ENCODE data around the gene AGPAT3.
"Not testable (repeated sequence)": the region's sequence is repeated elsewhere in the genome, so short reads cannot be mapped to it uniquely, and the experiment has no call there.

The AGPAT3 gene

GRCh38 chr21:43827015-43827611 is 37.9 kb upstream of the AGPAT3 start:
- Mint-ChIP-seq H3K27ac (no peak overlapping the region), H3K36me3 (no peaks in the 10 kb centered on the region), H3K4me1 (no peaks in the 10 kb centered on the region), H3K27me3 (peaks cover 44% of the 10 kb centered on the region), H3K4me3 (no peak overlapping the region), H3K9me3 (no peaks in the 10 kb centered on the region)
- no peak for ATAC-seq

GRCh38 chr21:43829161-43829560 is 35.9 kb upstream of the AGPAT3 start:
- Mint-ChIP-seq H3K27me3 (peaks cover 64% of the 10 kb centered on the region), H3K4me3 (no peak overlapping the region), H3K4me1 (no peaks in the 10 kb centered on the region), H3K36me3 (no peaks in the 10 kb centered on the region), H3K27ac (no peak overlapping the region), H3K9me3 (peaks cover 3% of the 10 kb centered on the region)
- no peak for ATAC-seq

- peaks cover 2% of the 10 kb centered on the region for H3K4me1 Mint-ChIP-seq
- H3K36me3 Mint-ChIP-seq, result no peaks in the 10 kb centered on the region
- no peak overlapping the region for H3K4me3 Mint-ChIP-seq
- no peak overlapping the region for H3K27ac Mint-ChIP-seq
- H3K27me3 Mint-ChIP-seq, result peaks cover 69% of the 10 kb centered on the region
- ATAC-seq, result no peak
- peaks cover 3% of the 10 kb centered on the region for H3K9me3 Mint-ChIP-seq
Observed at GRCh38 chr21:43829575-43830119, 35.4 kb upstream of the AGPAT3 start.

GRCh38 chr21:43832158-43832550 is 32.9 kb upstream of the AGPAT3 start:
- Mint-ChIP-seq H3K4me3 (no peak overlapping the region), H3K36me3 (no peaks in the 10 kb centered on the region), H3K27ac (no peak overlapping the region), H3K9me3 (peaks cover 3% of the 10 kb centered on the region), H3K4me1 (peaks cover 10% of the 10 kb centered on the region), H3K27me3 (peaks cover 75% of the 10 kb centered on the region)
- ATAC-seq, result no peak

GRCh38 chr21:43832648-43833047 is 32.4 kb upstream of the AGPAT3 start:
- Mint-ChIP-seq H3K4me3 (no peak overlapping the region), H3K36me3 (no peaks in the 10 kb centered on the region), H3K27me3 (peaks cover 79% of the 10 kb centered on the region), H3K4me1 (peaks cover 10% of the 10 kb centered on the region), H3K9me3 (peaks cover 3% of the 10 kb centered on the region), H3K27ac (no peak overlapping the region)
- ATAC-seq, result no peak

GRCh38 chr21:43834146-43834905 is 30.7 kb upstream of the AGPAT3 start:
- no peak overlapping the region for H3K4me3 Mint-ChIP-seq
- peaks cover 10% of the 10 kb centered on the region for H3K4me1 Mint-ChIP-seq
- peaks cover 84% of the 10 kb centered on the region for H3K27me3 Mint-ChIP-seq
- H3K36me3 Mint-ChIP-seq, result no peaks in the 10 kb centered on the region
- H3K9me3 Mint-ChIP-seq, result peaks cover 3% of the 10 kb centered on the region
- no peak for ATAC-seq
- H3K27ac Mint-ChIP-seq, result no peak overlapping the region

- H3K9me3 Mint-ChIP-seq, result peaks cover 3% of the 10 kb centered on the region
- H3K36me3 Mint-ChIP-seq, result no peaks in the 10 kb centered on the region
- H3K4me3 Mint-ChIP-seq, result no peak overlapping the region
- no peak overlapping the region for H3K27ac Mint-ChIP-seq
- ATAC-seq, result no peak
- peaks cover 10% of the 10 kb centered on the region for H3K4me1 Mint-ChIP-seq
- H3K27me3 Mint-ChIP-seq, result peaks cover 77% of the 10 kb centered on the region
Observed at GRCh38 chr21:43835050-43835449, 30.0 kb upstream of the AGPAT3 start.

GRCh38 chr21:43835861-43836260 is 29.2 kb upstream of the AGPAT3 start:
- Mint-ChIP-seq H3K9me3 (peaks cover 3% of the 10 kb centered on the region), H3K27ac (no peak overlapping the region), H3K36me3 (no peaks in the 10 kb centered on the region), H3K27me3 (peaks cover 68% of the 10 kb centered on the region), H3K4me3 (no peak overlapping the region), H3K4me1 (peaks cover 10% of the 10 kb centered on the region)
- ATAC-seq, result no peak

GRCh38 chr21:43836616-43837015 is 28.4 kb upstream of the AGPAT3 start:
- no peak overlapping the region for H3K4me3 Mint-ChIP-seq
- no peak overlapping the region for H3K27ac Mint-ChIP-seq
- no peaks in the 10 kb centered on the region for H3K36me3 Mint-ChIP-seq
- ATAC-seq, result no peak
- H3K9me3 Mint-ChIP-seq, result peaks cover 3% of the 10 kb centered on the region
- peaks cover 10% of the 10 kb centered on the region for H3K4me1 Mint-ChIP-seq
- peaks cover 61% of the 10 kb centered on the region for H3K27me3 Mint-ChIP-seq

GRCh38 chr21:43840259-43840658 is 24.8 kb upstream of the AGPAT3 start:
- peaks cover 24% of the 10 kb centered on the region for H3K27me3 Mint-ChIP-seq
- no peak overlapping the region for H3K4me3 Mint-ChIP-seq
- H3K27ac Mint-ChIP-seq, result no peak overlapping the region
- H3K36me3 Mint-ChIP-seq, result no peaks in the 10 kb centered on the region
- H3K4me1 Mint-ChIP-seq, result peaks cover 11% of the 10 kb centered on the region
- no peaks in the 10 kb centered on the region for H3K9me3 Mint-ChIP-seq
- ATAC-seq, result no peak

GRCh38 chr21:43842742-43843141 is 22.3 kb upstream of the AGPAT3 start:
- H3K36me3 Mint-ChIP-seq, result no peaks in the 10 kb centered on the region
- H3K4me3 Mint-ChIP-seq, result peak overlapping the region; percentile 49
- H3K9me3 Mint-ChIP-seq, result no peaks in the 10 kb centered on the region
- peaks cover 7% of the 10 kb centered on the region for H3K27me3 Mint-ChIP-seq
- no peak for ATAC-seq
- H3K27ac Mint-ChIP-seq, result peak overlapping the region; percentile 74
- peaks cover 9% of the 10 kb centered on the region for H3K4me1 Mint-ChIP-seq

GRCh38 chr21:43844906-43845305 is 20.1 kb upstream of the AGPAT3 start:
- not testable (repeated sequence) for H3K4me1 Mint-ChIP-seq, H3K27ac Mint-ChIP-seq, H3K36me3 Mint-ChIP-seq, ATAC-seq, H3K27me3 Mint-ChIP-seq, H3K9me3 Mint-ChIP-seq, H3K4me3 Mint-ChIP-seq

- peaks cover 9% of the 10 kb centered on the region for H3K4me1 Mint-ChIP-seq
Observed at GRCh38 chr21:43845386-43845785, 19.6 kb upstream of the AGPAT3 start.

GRCh38 chr21:43846430-43846829 is 18.6 kb upstream of the AGPAT3 start:
- peaks cover 9% of the 10 kb centered on the region for H3K4me1 Mint-ChIP-seq
- H3K27ac Mint-ChIP-seq, result no peak overlapping the region
- no peaks in the 10 kb centered on the region for H3K36me3 Mint-ChIP-seq
- no peak for ATAC-seq
- peaks cover 8% of the 10 kb centered on the region for H3K9me3 Mint-ChIP-seq
- no peaks in the 10 kb centered on the region for H3K27me3 Mint-ChIP-seq
- H3K4me3 Mint-ChIP-seq, result no peak overlapping the region

More at GRCh38 chr21:43845386-43845785, 19.6 kb upstream of the AGPAT3 start:
- Mint-ChIP-seq H3K36me3 (no peaks in the 10 kb centered on the region), H3K27me3 (no peaks in the 10 kb centered on the region), H3K4me3 (no peak overlapping the region), H3K27ac (no peak overlapping the region), H3K9me3 (no peaks in the 10 kb centered on the region)
- no peak for ATAC-seq

GRCh38 chr21:43847301-43847700 is 17.7 kb upstream of the AGPAT3 start:
- no peak for ATAC-seq
- Mint-ChIP-seq H3K27ac (no peak overlapping the region), H3K36me3 (no peaks in the 10 kb centered on the region), H3K4me1 (peaks cover 7% of the 10 kb centered on the region), H3K4me3 (no peak overlapping the region), H3K27me3 (no peaks in the 10 kb centered on the region), H3K9me3 (peaks cover 8% of the 10 kb centered on the region)

- Mint-ChIP-seq H3K27me3 (no peaks in the 10 kb centered on the region), H3K27ac (no peak overlapping the region), H3K36me3 (no peaks in the 10 kb centered on the region), H3K4me3 (no peak overlapping the region), H3K4me1 (no peaks in the 10 kb centered on the region), H3K9me3 (peaks cover 8% of the 10 kb centered on the region)
- no peak for ATAC-seq
Observed at GRCh38 chr21:43848771-43849170, 16.3 kb upstream of the AGPAT3 start.
